ENCODE data around the gene ATE1.

- no peak for TF ChIP-seq EZH2 (IDR thresholded peaks at IDR 0.05; ENCODE audit: low read length, missing control alignments)
- no peak for TF ChIP-seq CTCF (conservative IDR thresholded peaks at IDR 0.05 in 1 of 2, IDR thresholded peaks at IDR 0.05 in 1 of 2; ENCODE audit: low read depth in 1 of 2, low read length in 2 of 2)
Measured at GRCh38 chr10:121832647-121833046, 95.2 kb downstream of the ATE1 start.

Measured in fibroblast of lung (primary cell).